HEK293 (cell line): Measurements from ENCODE around the gene COMMD4.
A peak's percentile ranks its signal among the peaks of the same experiment; 100 is the strongest.

Experiments used
- CTCF ChIA-PET: fragments of 350-600 bp; formaldehyde crosslinking; extraction: SDS; loops from one replicate; lab custom pipeline; 2021; ENCODE audit warnings: antibody characterized with exemption; lab: Yijun Ruan, JAX
- POLR2A ChIA-PET: fragments of 300-600 bp; formaldehyde crosslinking; extraction: SDS; loops from one replicate; lab custom pipeline; 2020; ENCODE audit warnings: antibody characterized with exemption, inconsistent platforms; lab: Yijun Ruan, JAX
- H3K27ac ChIP-seq: fragments of 200-500 bp; sonication (Bioruptor generic); 2 replicates; pipeline ENCODE4 v1.5.1; 2014; ENCODE audit warnings: low read depth, low read length, control low read depth, inconsistent platforms; ENCODE audit errors: extremely low read depth
- H3K36me3 ChIP-seq, 2 experiments: fragments of 200-500 bp in 1 of 2; sonication (Bioruptor generic) in 1 of 2; 1 replicate in 1 of 2; 2 replicates in 1 of 2; pipeline ENCODE4 v1.5.1; 2014 to 2017; ENCODE audit warnings: inconsistent platforms in 2 of 2, low read length in 2 of 2; ENCODE audit not compliant: control insufficient read depth in 2 of 2, insufficient read depth in 1 of 2
- H3K4me1 ChIP-seq: fragments of 200-500 bp; sonication (Bioruptor generic); 2 replicates; pipeline ENCODE4 v1.5.1; 2014; ENCODE audit warnings: mild to moderate bottlenecking, low read length, inconsistent platforms; ENCODE audit not compliant: control insufficient read depth, insufficient read depth
- H3K4me3 ChIP-seq: 2 replicates; pipeline ENCODE4 v1.5.1; 2011; ENCODE audit warnings: low read depth, mild to moderate bottlenecking, control low read depth, low read length, moderate library complexity
- H3K9me3 ChIP-seq: fragments of 200-500 bp; sonication (Bioruptor generic); 2 replicates; pipeline ENCODE4 v1.5.1; 2014; ENCODE audit warnings: low read depth, low read length, inconsistent platforms; ENCODE audit not compliant: control insufficient read depth, insufficient read depth
- FEZF1 ChIP-seq: fragments of 450-650 bp; formaldehyde crosslinking; IDR thresholded peaks from 2 replicates; pipeline ENCODE4 v1.5.1; 2016; ENCODE audit warnings: missing biosample characterization, missing genetic modification characterization
- GLI2 ChIP-seq: fragments of 450-650 bp; formaldehyde crosslinking; IDR thresholded peaks from 2 replicates; pipeline ENCODE4; 2017; ENCODE audit warnings: missing biosample characterization, missing genetic modification characterization, low read depth, borderline replicate concordance
- KLF1 ChIP-seq: fragments of 450-650 bp; formaldehyde crosslinking; IDR thresholded peaks from 2 replicates; pipeline ENCODE4 v1.5.1; 2016; ENCODE audit warnings: missing biosample characterization, missing genetic modification characterization
- ZBTB20 ChIP-seq: fragments of 450-650 bp; formaldehyde crosslinking; IDR thresholded peaks from 2 replicates; pipeline ENCODE4 v1.5.1; 2016; ENCODE audit warnings: missing biosample characterization, missing genetic modification characterization
- ZEB2 ChIP-seq: fragments of 450-650 bp; formaldehyde crosslinking; IDR thresholded peaks from 2 replicates; pipeline ENCODE4 v1.5.1; 2016; ENCODE audit warnings: missing biosample characterization, missing genetic modification characterization
- ZIC2 ChIP-seq: fragments of 450-650 bp; formaldehyde crosslinking; IDR thresholded peaks from 2 replicates; pipeline ENCODE4 v1.5.1; 2016; ENCODE audit warnings: missing biosample characterization, missing genetic modification characterization
- ZNF423 ChIP-seq: fragments of 450-650 bp; formaldehyde crosslinking; IDR thresholded peaks from 2 replicates; pipeline ENCODE4 v1.5.1; 2016; ENCODE audit warnings: missing biosample characterization, missing genetic modification characterization
- ZNF555 ChIP-seq: fragments of 450-650 bp; formaldehyde crosslinking; conservative IDR thresholded peaks from 2 replicates; pipeline ENCODE4 v1.5.1; 2017; ENCODE audit warnings: missing biosample characterization, mild to moderate bottlenecking, missing genetic modification characterization, inconsistent platforms
- ZNF561 ChIP-seq: fragments of 450-650 bp; IDR thresholded peaks from 2 replicates; pipeline ENCODE4 v1.5.1; 2018; ENCODE audit warnings: missing biosample characterization, missing genetic modification characterization, borderline replicate concordance
- ZNF658 ChIP-seq: fragments of 450-650 bp; formaldehyde crosslinking; IDR thresholded peaks from 2 replicates; pipeline ENCODE4; 2016; ENCODE audit warnings: missing biosample characterization, missing genetic modification characterization
- ZNF670 ChIP-seq: fragments of 450-650 bp; formaldehyde crosslinking; IDR thresholded peaks from 2 replicates; pipeline ENCODE4 v1.5.1; 2016; ENCODE audit warnings: missing biosample characterization, missing genetic modification characterization, low read depth
- ZNF677 ChIP-seq: fragments of 450-650 bp; IDR thresholded peaks from 2 replicates; pipeline ENCODE4 v1.5.0; 2018; ENCODE audit warnings: missing biosample characterization, mild to moderate bottlenecking, missing genetic modification characterization, moderate library complexity
- ZNF701 ChIP-seq: fragments of 450-650 bp; formaldehyde crosslinking; IDR thresholded peaks from 2 replicates; pipeline ENCODE4 v1.5.1; 2016; ENCODE audit warnings: missing biosample characterization, missing genetic modification characterization
- ZNF707 ChIP-seq: fragments of 450-650 bp; formaldehyde crosslinking; IDR thresholded peaks from 2 replicates; pipeline ENCODE4 v1.5.1; 2016; ENCODE audit warnings: missing biosample characterization, missing genetic modification characterization
- ZNF747 ChIP-seq: fragments of 450-650 bp; formaldehyde crosslinking; IDR thresholded peaks from 2 replicates; pipeline ENCODE4 v1.5.1; 2016; ENCODE audit warnings: missing biosample characterization, missing genetic modification characterization
- ZNF768 ChIP-seq: fragments of 450-650 bp; formaldehyde crosslinking; IDR thresholded peaks from 2 replicates; pipeline ENCODE4 v1.5.1; 2018; ENCODE audit warnings: missing biosample characterization, mild to moderate bottlenecking, missing genetic modification characterization
- ZNF792 ChIP-seq: fragments of 450-650 bp; formaldehyde crosslinking; IDR thresholded peaks from 2 replicates; pipeline ENCODE4 v1.5.1; 2016; ENCODE audit warnings: missing biosample characterization, missing genetic modification characterization
- TF ChIP-seq, protein P1 (sequence below): fragments of 450-650 bp; formaldehyde crosslinking; optimal IDR thresholded peaks from 2 replicates; pipeline ENCODE3; 2016; ENCODE audit warnings: missing biosample characterization, mild to moderate bottlenecking, missing genetic modification characterization
- TF ChIP-seq, protein P2 (sequence below): fragments of 450-650 bp; formaldehyde crosslinking; conservative IDR thresholded peaks from 2 replicates; pipeline ENCODE4 v1.5.1; 2016; ENCODE audit warnings: low read depth, missing biosample characterization, missing genetic modification characterization
- TF ChIP-seq, protein P3 (sequence below): fragments of 450-650 bp; formaldehyde crosslinking; IDR thresholded peaks from 2 replicates; pipeline ENCODE4 v1.5.1; 2016; ENCODE audit warnings: missing biosample characterization, missing genetic modification characterization
- TF ChIP-seq, protein P4 (sequence below): fragments of 450-650 bp; formaldehyde crosslinking; IDR thresholded peaks from 2 replicates; pipeline ENCODE4 v1.5.1; 2016; ENCODE audit warnings: missing biosample characterization, missing genetic modification characterization
- TF ChIP-seq, protein P5 (sequence below): fragments of 450-650 bp; formaldehyde crosslinking; IDR thresholded peaks from 2 replicates; pipeline ENCODE4 v1.5.1; 2016; ENCODE audit warnings: missing biosample characterization, missing genetic modification characterization, borderline replicate concordance
- TF ChIP-seq, protein P6 (sequence below): fragments of 450-650 bp; formaldehyde crosslinking; IDR thresholded peaks from 2 replicates; pipeline ENCODE4 v1.5.1; 2016; ENCODE audit warnings: missing biosample characterization, missing genetic modification characterization, borderline replicate concordance

The COMMD4 gene

DNA sequence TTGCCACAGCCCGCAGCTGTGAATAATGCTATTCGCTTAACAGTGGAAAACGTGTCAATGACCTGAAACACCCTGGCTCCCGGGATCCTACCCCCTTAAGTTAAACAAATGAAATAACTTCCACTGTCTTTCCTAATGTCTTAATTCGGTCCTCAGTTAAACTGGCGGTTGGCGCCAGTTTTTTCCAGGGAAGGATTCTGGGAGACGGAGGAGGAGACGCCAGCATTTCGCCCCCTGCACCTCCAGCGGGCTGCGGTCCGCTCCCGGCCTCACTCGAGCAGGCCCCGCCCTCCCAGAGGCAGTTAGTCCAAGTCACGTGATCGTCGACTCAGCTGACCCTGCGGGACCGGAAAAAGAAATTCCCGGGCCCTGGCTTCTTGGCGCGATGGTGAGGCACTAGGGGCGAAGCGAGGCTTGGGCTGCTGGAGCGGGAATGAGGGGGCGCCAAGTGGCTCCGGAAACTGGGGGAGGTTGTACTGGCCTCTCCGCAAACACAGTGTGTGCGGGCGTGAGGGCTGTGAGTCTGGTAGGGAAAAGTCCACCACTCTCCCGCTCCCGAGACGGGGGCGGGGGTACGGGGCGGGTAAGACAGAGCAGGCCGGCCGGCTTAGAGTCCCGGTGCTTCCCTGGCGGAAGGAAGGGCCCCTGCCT, at the start of gene COMMD4:
TSS of gene COMMD4 (plus strand) at position 359 of the 651 bp plus-strand sequence. CDS start at position 386, 27 bp downstream.
- Histone ChIP-seq H3K27ac (peak within 1 kb of the TSS; percentile 14; the same call in 1 of the 2 replicates), H3K4me3 (peak within 1 kb of the TSS; percentile 87), H3K4me1 (peaks cover 6% of the 10 kb centered on the region; the same call in 1 of the 2 replicates), H3K36me3 (peaks cover 5 to 22% of the 10 kb centered on the region in 2 experiments; a peak in 2 of 3 replicates), H3K9me3 (no peaks in the 10 kb centered on the region)
- CTCF ChIA-PET: interaction anchor here (0.7 to 2.0 kb wide), 4 partner anchors 9 to 566 kb away, joined by 3 to 8 read pairs (median 6); partner anchors contain the start of gene MAN2C1
- POLR2A ChIA-PET: interaction anchor here (1.0 to 3.0 kb wide), 6 partner anchors 12 to 303 kb away, joined by 3 to 15 read pairs (median 4); partner anchors contain the start of genes C15orf39, MAN2C1 and SIN3A
- TF ChIP-seq ZNF677 (tag by site-specific recombination) (no peak), ZBTB20 (tag by site-specific recombination) (peak; percentile 99), KLF1 (tag by site-specific recombination) (peak; percentile 80), ZNF747 (tag by site-specific recombination) (no peak), ZNF707 (tag by site-specific recombination) (no peak), ZEB2 (tag by site-specific recombination) (peak; percentile 91), ZNF423 (no peak), GLI2 (tag by site-specific recombination) (no peak), ZIC2 (no peak), ZNF658 (no peak), ZNF792 (tag by site-specific recombination) (no peak), ZNF768 (no peak), ZNF555 (tag by site-specific recombination) (no peak), ZNF670 (tag by site-specific recombination) (no peak), ZNF701 (no peak), FEZF1 (no peak; the same call in 1 of the 2 replicates), ZNF561 (tag by site-specific recombination) (peak; percentile 67; the same call in 1 of the 2 replicates)
- TF ChIP-seq, protein P1, sequence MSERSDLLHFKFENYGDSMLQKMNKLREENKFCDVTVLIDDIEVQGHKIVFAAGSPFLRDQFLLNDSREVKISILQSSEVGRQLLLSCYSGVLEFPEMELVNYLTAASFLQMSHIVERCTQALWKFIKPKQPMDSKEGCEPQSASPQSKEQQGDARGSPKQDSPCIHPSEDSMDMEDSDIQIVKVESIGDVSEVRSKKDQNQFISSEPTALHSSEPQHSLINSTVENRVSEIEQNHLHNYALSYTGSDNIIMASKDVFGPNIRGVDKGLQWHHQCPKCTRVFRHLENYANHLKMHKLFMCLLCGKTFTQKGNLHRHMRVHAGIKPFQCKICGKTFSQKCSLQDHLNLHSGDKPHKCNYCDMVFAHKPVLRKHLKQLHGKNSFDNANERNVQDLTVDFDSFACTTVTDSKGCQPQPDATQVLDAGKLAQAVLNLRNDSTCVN: peak; percentile 52
- TF ChIP-seq, protein P2, sequence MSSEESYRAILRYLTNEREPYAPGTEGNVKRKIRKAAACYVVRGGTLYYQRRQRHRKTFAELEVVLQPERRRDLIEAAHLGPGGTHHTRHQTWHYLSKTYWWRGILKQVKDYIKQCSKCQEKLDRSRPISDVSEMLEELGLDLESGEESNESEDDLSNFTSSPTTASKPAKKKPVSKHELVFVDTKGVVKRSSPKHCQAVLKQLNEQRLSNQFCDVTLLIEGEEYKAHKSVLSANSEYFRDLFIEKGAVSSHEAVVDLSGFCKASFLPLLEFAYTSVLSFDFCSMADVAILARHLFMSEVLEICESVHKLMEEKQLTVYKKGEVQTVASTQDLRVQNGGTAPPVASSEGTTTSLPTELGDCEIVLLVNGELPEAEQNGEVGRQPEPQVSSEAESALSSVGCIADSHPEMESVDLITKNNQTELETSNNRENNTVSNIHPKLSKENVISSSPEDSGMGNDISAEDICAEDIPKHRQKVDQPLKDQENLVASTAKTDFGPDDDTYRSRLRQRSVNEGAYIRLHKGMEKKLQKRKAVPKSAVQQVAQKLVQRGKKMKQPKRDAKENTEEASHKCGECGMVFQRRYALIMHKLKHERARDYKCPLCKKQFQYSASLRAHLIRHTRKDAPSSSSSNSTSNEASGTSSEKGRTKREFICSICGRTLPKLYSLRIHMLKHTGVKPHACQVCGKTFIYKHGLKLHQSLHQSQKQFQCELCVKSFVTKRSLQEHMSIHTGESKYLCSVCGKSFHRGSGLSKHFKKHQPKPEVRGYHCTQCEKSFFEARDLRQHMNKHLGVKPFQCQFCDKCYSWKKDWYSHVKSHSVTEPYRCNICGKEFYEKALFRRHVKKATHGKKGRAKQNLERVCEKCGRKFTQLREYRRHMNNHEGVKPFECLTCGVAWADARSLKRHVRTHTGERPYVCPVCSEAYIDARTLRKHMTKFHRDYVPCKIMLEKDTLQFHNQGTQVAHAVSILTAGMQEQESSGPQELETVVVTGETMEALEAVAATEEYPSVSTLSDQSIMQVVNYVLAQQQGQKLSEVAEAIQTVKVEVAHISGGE (tag by site-specific recombination): peak; percentile 83
- TF ChIP-seq, protein P3, sequence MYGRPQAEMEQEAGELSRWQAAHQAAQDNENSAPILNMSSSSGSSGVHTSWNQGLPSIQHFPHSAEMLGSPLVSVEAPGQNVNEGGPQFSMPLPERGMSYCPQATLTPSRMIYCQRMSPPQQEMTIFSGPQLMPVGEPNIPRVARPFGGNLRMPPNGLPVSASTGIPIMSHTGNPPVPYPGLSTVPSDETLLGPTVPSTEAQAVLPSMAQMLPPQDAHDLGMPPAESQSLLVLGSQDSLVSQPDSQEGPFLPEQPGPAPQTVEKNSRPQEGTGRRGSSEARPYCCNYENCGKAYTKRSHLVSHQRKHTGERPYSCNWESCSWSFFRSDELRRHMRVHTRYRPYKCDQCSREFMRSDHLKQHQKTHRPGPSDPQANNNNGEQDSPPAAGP (tag by site-specific recombination): peak; percentile 96
- TF ChIP-seq, protein P4, sequence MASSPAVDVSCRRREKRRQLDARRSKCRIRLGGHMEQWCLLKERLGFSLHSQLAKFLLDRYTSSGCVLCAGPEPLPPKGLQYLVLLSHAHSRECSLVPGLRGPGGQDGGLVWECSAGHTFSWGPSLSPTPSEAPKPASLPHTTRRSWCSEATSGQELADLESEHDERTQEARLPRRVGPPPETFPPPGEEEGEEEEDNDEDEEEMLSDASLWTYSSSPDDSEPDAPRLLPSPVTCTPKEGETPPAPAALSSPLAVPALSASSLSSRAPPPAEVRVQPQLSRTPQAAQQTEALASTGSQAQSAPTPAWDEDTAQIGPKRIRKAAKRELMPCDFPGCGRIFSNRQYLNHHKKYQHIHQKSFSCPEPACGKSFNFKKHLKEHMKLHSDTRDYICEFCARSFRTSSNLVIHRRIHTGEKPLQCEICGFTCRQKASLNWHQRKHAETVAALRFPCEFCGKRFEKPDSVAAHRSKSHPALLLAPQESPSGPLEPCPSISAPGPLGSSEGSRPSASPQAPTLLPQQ (tag by site-specific recombination): peak; percentile 89
- TF ChIP-seq, protein P5, sequence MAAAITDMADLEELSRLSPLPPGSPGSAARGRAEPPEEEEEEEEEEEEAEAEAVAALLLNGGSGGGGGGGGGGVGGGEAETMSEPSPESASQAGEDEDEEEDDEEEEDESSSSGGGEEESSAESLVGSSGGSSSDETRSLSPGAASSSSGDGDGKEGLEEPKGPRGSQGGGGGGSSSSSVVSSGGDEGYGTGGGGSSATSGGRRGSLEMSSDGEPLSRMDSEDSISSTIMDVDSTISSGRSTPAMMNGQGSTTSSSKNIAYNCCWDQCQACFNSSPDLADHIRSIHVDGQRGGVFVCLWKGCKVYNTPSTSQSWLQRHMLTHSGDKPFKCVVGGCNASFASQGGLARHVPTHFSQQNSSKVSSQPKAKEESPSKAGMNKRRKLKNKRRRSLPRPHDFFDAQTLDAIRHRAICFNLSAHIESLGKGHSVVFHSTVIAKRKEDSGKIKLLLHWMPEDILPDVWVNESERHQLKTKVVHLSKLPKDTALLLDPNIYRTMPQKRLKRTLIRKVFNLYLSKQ: no peak
- TF ChIP-seq, protein P6, sequence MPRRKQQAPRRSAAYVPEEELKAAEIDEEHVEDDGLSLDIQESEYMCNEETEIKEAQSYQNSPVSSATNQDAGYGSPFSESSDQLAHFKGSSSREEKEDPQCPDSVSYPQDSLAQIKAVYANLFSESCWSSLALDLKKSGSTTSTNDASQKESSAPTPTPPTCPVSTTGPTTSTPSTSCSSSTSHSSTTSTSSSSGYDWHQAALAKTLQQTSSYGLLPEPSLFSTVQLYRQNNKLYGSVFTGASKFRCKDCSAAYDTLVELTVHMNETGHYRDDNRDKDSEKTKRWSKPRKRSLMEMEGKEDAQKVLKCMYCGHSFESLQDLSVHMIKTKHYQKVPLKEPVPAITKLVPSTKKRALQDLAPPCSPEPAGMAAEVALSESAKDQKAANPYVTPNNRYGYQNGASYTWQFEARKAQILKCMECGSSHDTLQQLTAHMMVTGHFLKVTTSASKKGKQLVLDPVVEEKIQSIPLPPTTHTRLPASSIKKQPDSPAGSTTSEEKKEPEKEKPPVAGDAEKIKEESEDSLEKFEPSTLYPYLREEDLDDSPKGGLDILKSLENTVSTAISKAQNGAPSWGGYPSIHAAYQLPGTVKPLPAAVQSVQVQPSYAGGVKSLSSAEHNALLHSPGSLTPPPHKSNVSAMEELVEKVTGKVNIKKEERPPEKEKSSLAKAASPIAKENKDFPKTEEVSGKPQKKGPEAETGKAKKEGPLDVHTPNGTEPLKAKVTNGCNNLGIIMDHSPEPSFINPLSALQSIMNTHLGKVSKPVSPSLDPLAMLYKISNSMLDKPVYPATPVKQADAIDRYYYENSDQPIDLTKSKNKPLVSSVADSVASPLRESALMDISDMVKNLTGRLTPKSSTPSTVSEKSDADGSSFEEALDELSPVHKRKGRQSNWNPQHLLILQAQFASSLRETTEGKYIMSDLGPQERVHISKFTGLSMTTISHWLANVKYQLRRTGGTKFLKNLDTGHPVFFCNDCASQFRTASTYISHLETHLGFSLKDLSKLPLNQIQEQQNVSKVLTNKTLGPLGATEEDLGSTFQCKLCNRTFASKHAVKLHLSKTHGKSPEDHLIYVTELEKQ (tag by site-specific recombination): peak; percentile 31; the same call in 1 of the 2 replicates
